ENCODE measurements around the gene SASH1.
A peak's percentile ranks its signal among the peaks of the same experiment; 100 is the strongest.

Gene SASH1

GRCh38 chr6:148593813-148594170, 251.2 kb downstream of the SASH1 start:
- no peak overlapping the region for H3K4me3 ChIP-seq (ENCODE audit: low read depth, low read length)
- TF ChIP-seq, protein P1, sequence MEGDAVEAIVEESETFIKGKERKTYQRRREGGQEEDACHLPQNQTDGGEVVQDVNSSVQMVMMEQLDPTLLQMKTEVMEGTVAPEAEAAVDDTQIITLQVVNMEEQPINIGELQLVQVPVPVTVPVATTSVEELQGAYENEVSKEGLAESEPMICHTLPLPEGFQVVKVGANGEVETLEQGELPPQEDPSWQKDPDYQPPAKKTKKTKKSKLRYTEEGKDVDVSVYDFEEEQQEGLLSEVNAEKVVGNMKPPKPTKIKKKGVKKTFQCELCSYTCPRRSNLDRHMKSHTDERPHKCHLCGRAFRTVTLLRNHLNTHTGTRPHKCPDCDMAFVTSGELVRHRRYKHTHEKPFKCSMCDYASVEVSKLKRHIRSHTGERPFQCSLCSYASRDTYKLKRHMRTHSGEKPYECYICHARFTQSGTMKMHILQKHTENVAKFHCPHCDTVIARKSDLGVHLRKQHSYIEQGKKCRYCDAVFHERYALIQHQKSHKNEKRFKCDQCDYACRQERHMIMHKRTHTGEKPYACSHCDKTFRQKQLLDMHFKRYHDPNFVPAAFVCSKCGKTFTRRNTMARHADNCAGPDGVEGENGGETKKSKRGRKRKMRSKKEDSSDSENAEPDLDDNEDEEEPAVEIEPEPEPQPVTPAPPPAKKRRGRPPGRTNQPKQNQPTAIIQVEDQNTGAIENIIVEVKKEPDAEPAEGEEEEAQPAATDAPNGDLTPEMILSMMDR (conservative IDR thresholded peaks at IDR 0.05; ENCODE audit: low read depth, low read length): no peak
- DNase-seq (ENCODE audit: low read depth): no peak

DNA sequence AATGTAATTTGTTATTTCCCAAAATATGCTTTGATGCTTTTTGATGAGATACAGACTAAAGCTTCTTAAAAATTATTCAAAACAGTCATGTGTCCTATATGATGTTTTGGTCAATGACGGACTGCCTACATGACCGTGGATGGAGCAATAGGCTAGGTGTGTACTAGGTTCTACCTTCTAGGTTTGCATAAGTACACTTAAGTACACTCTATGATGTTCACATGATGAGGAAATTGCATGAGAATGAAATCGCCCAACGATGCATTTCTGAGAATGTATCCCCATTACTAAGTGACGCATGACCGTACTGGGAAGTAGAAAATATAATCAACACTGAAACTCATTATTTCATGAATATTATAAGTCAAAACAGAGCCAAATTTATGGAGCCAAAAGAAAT, 252.9 kb downstream of the SASH1 start:
- no peak for DNase-seq (ENCODE audit: low read depth)
- no peak overlapping the region for H3K4me3 ChIP-seq (ENCODE audit: low read depth, low read length)
- TF ChIP-seq, protein P1 (conservative IDR thresholded peaks at IDR 0.05; ENCODE audit: low read depth, low read length): no peak

GRCh38 chr6:148596891-148597455, 254.3 kb downstream of the SASH1 start:
- H3K4me3 ChIP-seq (ENCODE audit: low read depth, low read length): no peak overlapping the region
- peak; percentile 20 for DNase-seq (ENCODE audit: low read depth)
- TF ChIP-seq, protein P1 (conservative IDR thresholded peaks at IDR 0.05; ENCODE audit: low read depth, low read length): no peak

GRCh38 chr6:148598724-148599123, 256.1 kb downstream of the SASH1 start:
- no peak for DNase-seq (ENCODE audit: low read depth)
- TF ChIP-seq, protein P1 (conservative IDR thresholded peaks at IDR 0.05; ENCODE audit: low read depth, low read length): no peak
- no peak overlapping the region for H3K4me3 ChIP-seq (ENCODE audit: low read depth, low read length)

DNA sequence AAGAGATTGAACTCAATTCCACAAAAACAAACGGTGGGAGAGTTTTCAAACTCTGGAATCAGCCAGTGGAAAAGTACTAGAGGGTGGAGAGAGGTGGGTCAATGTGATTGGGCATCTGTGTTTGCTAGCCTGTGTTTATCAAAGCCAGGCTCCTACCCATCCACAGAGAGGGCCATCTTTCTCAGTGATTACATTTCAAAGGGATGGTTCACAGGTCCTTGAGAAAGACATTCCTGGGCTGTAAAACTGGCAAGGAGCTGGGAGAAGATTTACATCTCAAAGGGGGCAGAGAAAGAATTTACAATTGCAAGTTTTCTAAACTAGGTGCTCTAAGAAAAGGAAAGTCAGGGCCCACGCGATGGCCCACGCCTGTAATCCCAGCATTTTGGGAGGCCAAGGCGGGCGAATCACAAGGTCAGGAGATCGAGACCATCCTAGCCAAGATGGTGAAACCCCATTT, 257.4 kb downstream of the SASH1 start:
- TF ChIP-seq, protein P1 (conservative IDR thresholded peaks at IDR 0.05; ENCODE audit: low read depth, low read length): no peak
- DNase-seq (ENCODE audit: low read depth): no peak

More for the DNA sequence above, 257.4 kb downstream of the SASH1 start:
- no peak overlapping the region for H3K4me3 ChIP-seq (ENCODE audit: low read depth, low read length)
